SW 1271 (cell line): Measurements from ENCODE around the gene HLX.
A peak's percentile ranks its signal among the peaks of the same experiment; 100 is the strongest.

Experiments used
- DNase-seq, 2 experiments: peaks; one replicate each; lab custom pipeline; 2025; lab: John Stamatoyannopoulos, UW

HLX gene, protein sequence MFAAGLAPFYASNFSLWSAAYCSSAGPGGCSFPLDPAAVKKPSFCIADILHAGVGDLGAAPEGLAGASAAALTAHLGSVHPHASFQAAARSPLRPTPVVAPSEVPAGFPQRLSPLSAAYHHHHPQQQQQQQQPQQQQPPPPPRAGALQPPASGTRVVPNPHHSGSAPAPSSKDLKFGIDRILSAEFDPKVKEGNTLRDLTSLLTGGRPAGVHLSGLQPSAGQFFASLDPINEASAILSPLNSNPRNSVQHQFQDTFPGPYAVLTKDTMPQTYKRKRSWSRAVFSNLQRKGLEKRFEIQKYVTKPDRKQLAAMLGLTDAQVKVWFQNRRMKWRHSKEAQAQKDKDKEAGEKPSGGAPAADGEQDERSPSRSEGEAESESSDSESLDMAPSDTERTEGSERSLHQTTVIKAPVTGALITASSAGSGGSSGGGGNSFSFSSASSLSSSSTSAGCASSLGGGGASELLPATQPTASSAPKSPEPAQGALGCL

DNA sequence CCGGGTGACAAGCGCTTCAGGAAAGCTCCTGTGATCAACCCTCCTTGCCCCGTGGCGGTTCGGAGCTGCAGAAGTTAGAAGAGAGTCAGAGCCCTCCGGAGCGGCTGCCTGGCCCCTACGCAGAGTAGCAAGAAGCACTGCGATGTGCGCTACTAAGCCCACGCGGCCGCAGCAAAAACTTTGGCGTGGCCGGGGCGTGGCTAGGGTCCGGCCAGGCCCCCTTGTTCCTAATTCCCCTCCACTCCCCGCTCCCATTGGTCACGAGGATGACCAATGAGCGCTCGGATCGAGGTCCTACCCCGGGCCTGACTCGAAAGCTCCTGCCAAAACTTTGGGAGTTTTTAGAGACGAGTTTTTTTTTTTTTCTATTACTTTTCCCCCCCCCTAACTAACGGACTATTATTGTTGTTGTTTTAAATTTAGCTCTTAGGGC, at the start of gene HLX:
Gene HLX (plus strand): TSS at position 368 of the 433 bp plus-strand sequence. CDS start 415 bp downstream, outside the sequence.
- DNase-seq, result peak; percentile 37 to 73

DNA sequence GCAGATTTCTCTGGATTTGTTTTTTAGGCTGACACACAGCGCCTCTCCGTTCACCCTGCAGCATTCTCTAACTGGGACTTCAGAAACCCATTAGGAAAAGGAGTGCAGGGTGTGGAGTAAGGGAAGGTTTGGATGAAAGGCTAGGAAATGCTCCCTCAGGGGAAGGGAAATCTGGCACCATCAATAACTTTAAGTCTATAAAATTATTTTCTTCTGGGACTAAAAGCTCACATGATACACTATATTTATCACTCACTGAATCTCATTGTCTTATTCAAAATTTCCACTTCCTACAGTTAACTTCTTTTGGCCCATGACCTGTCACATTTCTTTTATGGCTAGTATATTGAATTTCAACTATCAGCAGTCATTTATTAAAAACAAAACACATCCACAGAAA, 45.8 kb upstream of the HLX start:
- no peak for DNase-seq

DNA sequence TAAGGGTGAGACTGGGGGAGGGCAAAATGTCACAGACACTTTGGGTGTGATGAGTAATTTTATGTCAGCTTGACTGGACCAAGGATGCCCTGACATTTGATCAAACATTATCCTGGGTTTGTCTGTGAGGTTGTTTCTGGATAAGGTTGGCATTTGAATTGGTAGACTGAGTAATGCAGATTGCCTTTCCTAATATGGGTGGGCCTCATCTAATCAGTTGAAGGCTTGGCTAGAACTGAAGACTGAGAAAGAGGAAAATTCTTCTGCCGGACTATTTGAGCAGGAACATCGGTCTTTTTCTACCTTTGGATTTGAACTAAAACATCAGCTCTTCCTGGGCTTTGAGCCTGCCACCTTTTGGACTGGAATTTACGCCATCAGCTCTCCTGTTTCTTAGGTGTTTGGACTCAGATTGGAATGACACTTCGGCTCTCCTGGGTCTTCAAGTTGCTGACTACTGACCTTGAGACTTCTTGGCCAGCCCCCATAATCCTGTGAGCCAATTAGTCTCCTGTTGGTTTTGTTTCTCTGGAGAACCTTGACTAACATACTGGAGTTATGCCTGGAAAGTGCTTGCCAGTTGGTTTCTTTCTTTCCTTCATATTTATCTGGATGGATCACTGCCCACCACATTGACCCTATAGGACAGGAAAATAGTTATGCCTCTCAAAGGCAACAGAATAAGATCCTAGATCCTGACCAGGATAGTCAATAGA, 44.9 kb upstream of the HLX start:
- no peak for DNase-seq

DNA sequence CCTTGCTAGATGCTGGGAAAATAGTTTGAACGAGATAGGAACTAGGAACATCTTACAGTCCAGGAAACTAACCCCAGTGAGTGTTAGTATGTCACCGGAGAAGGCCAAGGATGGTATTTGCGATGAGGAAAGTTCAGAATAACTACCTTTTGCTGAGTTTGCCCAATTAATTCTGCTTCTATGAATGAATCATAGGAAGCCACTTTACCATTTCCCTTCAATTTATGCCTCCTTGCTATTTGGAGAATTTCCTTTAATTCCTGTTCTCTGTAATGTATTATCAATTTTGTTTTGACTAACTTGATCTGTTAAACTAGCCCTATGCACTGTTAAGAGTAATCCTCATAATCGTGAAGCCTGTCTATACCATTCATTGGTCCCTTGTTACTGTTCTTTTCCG, 40.7 kb upstream of the HLX start:
- DNase-seq, result no peak

DNA sequence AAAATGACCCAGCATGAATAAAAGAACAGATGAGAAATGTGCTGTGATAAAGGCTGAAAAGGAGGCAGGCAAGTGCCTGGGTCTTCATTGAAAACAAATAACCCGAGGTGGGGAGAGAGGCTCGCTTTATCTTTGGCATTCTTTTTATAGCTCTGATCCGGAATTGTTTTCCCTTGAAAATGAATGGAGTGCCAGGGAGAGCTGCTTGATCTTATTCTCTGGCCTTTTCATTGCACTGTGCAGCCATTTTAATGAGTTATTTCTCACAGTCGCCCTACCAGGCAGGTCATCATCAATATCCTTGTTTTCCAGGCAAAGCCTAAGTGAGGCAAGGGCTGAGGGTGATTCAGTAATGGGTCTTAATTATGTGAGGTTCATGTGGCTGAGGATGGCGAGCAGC, 39.8 kb upstream of the HLX start:
- DNase-seq, result no peak

DNA sequence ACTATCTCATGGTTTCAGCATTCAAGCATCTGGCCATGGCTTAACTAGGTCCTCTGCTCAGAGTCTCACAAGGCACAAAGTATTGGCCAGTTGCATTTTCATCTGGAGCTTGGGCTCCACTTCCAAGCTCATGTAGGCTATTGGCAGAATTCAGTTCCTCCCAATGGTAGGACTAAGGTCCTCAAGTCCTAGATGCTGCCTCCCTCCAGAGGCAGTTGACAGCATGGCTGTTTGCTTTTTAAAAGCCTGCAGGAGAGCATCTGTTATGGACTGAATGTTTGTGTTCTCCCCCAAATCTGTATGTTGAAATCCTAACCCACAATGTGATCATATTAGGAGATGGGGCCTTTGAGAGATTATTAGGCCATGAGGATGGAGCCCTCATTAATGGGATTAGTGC, 38.0 kb upstream of the HLX start:
- DNase-seq, result no peak

DNA sequence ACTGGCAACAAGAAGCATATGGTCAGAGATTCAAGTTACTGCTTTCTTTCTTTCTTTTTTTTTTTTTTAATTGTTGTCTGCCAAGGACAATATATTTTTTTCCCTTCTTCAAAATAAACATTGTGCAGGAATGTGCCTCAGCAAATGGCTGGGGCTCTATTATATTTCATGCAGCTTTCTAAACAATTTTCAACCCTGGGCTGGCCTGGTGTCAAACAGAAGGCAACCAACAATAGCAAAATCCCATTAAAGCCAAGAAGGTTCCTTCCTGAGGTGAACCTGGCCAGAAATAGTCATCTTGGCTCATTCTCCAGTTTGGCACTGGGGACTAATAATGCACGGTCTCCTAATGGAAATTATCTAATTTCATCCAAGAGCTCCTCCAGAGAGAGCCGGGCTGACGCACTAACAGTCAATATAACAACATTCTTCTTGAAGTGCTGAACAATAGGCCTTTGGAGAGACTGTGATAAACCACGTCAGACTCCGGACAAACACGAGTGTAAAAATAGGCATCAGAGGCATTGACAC, 35.7 kb upstream of the HLX start:
- DNase-seq, result no peak

DNA sequence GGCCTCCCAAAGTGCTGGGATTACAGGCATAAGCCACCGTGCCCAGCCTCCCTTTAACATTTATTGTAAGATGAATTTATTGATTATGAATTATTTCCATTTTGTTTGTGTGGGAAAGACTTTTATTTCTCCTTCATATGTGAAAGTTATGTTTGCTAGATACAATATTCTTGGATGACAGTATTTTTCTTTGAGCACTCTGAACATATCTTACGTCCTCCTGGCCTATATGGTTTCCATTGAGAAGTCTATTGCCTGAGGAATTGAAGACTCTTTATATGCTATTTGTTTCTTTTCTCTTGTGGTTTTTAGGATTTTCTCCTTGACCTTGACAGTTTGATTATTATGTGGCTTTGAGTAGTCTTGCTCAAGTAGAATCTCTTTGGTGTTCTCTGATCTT, 26.8 kb upstream of the HLX start:
- no peak for DNase-seq

DNA sequence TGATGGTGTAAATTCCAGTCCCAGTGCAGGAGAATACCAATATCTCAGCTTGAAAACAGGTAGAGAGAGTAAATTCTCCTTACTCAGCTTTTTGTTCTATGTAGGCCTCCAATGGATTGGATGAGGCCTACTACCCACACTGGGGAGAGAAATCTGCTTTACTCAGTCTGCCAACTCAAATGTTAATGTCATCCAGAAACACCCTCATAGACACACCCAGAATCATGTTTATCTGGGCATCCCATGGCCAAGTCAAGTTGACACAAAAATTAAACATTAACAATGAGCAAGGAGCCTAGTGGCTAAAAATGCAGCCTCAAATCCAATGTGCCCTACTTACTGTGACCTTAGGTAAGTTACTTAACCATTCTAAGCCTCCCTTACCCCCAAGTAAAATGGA, 6.9 kb upstream of the HLX start:
- DNase-seq, result no peak

DNA sequence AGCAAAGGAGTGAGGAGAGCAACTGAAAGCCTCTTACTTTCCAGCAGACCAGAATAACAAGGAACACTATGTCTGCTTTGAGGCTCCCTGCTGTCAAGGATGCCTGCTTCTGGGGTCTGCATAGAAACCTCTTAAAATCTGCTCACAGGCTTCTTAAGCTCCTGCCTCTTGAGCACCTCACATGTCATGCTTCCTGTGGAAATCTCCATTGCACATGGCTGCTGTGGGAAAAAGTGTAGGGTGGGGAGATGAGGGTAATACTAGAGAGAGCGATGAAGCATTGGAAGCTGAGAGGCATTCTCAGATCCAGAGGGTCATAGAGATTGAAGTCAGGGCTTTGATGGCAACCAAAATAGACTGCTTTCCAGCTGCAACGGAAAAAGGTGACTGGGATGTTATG, 6.2 kb upstream of the HLX start:
- no peak for DNase-seq

DNA sequence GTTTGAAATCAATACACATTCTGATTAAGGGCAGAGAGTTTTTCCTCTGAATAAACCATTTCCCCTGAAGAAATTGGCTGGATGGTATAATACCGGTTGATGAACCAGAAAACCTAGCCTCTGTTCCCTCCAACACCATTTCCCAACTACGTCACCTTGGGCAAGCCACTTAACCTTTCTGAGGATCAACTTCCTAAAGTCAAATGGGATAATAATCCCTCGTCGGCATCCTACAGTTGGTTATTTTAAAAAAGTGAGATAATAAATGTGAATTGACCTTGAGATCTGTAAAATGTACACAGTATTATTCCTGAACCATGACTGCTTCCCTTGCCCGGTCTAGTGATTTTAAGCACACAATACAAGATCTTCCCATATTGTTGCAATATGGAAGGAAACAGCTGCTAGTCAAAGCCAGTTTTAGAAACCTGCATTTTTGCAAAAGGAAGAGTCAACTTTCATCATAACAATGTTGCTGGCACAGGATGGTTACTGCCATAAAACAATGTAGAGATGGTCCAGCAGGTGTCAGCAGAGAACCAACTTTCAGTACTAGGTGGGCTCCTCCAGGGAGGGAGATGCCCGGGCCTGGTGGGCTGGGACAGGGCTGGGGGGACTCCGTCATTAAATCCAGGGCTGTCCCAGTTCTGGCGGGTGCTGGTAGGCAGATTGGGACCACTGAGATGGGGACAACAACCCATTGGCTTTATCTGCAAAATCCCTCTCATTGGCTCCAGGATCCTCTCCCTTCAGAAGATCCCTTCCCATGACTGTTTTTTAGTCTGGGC, 5.2 kb upstream of the HLX start:
- DNase-seq, result peak in 1 of 2 experiments; percentile 14

DNA sequence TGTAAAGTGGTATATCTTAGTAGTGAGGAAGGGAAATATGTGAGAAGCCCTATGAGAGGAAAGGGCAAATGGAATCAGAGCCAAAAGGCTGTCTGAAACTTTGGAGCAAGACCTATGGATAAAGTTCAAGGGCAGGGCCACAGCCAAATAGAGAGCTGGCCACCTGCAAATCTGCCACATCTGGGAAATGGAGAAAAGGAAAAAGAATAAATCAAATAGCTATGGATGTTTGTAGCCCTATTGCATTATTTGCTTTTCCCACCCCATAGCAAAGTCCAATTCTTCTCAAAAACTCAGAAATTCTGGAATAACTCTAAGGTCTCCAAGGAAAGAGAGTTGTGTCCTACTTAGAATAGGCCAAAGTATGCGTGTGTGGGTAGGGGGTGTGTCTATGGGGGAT, 4.0 kb upstream of the HLX start:
- DNase-seq, result no peak

DNA sequence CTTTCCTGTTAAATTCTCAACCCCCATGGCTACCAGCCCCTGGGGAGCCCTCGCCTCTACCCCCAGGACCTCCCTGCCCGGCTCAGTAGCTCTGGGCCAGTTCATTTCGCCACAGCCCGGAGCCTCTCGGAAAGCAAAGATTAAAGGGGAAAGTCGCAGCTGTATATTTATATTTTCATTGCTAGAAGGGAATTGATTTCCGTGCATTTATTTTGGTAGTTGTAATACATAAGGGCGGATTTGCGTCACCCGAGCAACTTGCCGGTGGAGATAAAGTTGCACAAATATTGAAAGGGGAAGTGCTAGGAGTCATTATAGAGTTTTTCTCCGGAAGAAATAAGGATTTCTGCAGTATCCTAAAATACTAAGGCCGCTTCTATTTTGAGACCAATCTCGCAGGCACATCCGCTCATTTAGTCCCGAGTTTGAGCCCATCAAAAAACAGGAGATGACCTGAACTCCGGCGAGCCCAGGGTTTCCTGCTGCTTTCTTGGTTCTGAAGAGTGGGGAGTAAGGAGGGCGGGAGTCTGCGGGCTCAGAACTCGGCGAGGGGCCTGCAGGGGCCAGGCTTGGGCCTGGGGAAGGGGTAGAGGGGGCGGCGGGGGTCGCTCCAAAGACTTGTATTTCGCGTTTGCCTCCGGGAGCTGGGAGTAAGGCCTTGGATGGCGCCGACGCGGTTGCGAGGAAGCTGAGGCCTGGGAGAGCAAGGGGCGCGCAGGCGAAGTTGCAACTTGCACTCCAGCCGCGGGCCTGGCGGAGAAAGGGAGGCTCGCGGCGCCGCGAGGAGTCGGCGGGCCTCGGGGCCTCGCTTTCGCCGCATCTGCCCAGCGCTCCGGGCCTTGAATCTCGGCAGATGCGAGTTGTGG, 2.5 kb upstream of the HLX start:
- DNase-seq, result no peak

DNA sequence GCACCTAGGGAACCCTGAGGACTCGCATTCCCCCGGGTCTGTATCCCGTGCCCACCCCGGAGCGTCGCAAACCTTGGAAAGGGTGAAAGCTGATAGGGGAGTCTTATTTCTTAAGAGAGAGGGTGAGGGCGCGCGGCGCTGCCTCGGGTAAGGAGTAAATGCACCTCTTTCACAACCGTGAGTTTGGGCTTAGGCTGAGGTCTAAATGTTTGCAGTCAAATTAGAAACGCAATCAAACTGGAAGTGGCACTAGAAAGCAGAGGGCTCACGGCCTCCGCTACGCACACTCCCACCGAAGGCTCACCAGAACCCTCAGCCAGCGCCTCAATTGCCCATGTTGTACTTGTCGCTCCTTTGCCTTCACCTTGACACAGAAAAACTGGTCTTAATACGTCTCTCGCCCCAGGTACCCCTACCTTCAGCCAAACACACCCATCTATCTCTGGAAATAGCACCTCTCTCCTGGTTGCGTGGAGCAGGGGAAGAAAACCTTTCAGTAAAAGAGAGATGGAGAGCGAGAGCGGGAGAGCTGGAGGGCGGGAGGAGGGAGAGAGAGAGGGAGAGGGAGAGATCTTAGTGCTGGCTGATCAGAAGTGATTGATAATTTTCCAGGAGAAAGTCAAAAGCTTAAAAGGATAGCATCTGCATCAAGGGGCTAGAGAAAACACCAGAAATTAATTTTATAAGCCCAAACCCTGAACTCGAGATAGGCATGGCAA, 1.7 kb upstream of the HLX start:
- DNase-seq, result no peak

DNA sequence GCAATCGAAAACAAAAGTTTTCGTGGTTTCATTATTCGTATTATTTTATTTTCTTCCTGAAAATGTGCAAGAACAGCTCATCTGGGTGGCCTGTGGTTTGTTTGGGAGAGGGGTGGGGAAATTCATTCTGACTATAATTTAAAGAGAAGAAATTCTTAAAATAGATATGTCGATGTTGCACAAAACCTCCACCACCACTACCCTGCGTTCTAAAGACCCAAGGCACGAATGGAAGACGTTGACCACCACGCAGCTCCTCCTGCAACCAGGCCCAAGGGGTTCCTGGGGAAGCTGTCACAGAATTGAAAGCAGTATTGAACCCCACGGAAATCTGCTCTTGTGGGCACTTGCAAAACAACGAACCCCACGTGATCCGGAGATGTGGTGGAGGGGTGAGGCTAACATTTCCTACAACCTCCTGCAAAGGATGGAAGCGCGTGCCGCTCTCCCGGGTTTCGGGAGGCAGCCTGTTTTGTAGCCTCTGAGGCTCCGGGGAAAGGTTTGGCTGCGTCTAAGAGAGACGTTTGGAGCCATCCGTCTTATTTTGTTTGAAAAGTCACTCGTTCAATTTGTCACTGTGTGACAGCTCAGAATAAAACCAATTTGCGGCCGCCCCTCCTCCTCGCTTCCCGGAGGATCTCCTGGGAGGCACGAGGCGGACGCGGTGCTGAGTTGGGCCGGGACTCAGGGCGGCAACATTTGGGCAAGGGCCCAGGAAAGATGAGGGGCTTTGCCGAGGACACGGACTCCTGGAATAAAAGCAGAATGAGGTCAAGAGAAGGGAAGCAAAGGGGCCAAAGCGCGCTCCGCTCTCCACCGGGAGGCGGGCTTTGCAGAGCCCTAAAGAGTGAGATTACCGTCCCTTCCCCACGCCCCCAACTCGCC, 810 bp upstream of the HLX start:
- no peak for DNase-seq

DNA sequence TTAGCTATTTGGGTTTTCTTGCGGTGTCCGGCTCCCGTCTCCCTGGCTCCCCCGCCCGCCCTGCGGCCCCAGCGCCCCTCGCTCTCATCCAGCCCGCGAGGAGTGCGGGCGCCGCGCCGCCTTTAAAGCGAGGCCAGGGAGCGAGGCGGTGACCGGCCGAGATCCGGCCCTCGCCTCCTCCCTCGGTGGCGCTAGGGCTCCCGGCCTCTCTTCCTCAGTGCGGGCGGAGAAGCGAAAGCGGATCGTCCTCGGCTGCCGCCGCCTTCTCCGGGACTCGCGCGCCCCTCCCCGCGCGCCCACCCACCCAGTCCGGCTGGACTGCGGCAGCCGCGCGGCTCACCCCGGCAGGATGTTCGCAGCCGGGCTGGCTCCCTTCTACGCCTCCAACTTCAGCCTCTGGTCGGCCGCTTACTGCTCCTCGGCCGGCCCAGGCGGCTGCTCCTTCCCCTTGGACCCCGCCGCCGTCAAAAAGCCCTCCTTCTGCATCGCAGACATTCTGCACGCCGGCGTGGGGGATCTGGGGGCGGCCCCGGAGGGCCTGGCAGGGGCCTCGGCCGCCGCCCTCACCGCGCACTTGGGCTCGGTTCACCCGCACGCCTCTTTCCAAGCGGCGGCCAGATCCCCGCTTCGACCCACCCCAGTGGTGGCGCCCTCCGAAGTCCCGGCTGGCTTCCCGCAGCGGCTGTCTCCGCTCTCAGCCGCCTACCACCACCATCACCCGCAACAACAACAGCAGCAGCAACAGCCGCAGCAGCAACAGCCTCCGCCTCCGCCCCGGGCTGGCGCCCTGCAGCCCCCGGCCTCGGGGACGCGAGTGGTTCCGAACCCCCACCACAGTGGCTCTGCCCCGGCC, 492 bp downstream of the HLX start:
- DNase-seq, result peak in 1 of 2 experiments; percentile 4

DNA sequence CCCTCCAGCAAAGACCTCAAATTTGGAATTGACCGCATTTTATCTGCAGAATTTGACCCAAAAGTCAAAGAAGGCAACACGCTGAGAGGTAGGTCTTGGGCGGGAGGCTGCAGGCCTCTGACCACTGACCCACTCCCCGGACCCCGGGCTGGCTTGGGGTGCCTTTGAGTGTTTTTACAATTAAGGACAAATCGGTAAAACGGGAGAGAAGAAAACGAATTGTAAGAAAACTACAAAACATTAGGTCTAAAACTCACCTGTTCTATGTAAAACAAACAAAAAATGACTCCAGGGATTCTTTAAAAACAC, 1.1 kb downstream of the HLX start:
- no peak for DNase-seq

DNA sequence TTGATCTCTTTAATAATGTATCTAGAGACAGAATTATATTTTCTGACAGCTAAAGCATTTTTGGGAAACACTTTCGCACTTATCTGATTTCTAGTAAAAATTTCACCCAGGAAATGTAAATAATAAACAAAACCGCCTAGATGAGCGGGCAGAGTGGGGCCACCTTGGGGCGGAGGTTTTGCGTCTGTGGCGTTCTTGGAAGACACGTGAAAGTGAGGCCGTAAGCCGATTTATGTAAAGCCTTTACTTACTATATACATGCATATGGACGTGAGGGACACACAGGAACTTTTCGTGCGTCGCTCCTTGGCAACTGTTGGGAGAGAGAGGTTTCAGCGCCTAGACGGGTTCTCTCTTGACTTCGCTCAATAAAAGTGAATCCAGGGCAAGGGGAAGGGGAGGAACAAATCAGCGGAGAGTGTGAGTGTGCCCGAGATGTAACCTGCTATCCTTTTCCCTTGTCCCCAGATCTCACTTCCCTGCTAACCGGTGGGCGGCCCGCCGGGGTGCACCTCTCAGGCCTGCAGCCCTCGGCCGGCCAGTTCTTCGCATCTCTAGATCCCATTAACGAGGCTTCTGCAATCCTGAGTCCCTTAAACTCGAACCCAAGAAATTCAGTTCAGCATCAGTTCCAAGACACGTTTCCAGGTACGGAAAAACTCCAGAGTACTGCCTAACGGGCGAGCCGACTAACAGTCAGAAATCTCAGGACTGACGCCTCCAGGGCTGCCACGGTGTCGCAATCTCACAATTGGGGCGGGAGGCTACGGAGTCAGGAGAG, 1.7 kb downstream of the HLX start:
- DNase-seq, result no peak
